Loucy (cell line): Measurements from ENCODE around the gene DCTN5.

Source experiments
- H2AFZ ChIP-seq: fragments of 200-600 bp; sonication (generic); 2 replicates; pipeline ENCODE4 v1.6.0; 2016; ENCODE audit warnings: antibody characterized with exemption, mild to moderate bottlenecking, low read length, moderate library complexity
- H3F3A ChIP-seq: fragments of 200-600 bp; 2 replicates; pipeline ENCODE4 v1.6.0; 2016; ENCODE audit warnings: antibody characterized with exemption, low read depth, mild to moderate bottlenecking
- H3K27me3 ChIP-seq: fragments of 200-600 bp; sonication (generic); 2 replicates; pipeline ENCODE4 v1.6.1; 2014; ENCODE audit warnings: low read length, mild to moderate bottlenecking; ENCODE audit not compliant: insufficient read depth, poor library complexity, severe bottlenecking
- H3K36me3 ChIP-seq: fragments of 200-600 bp; sonication (generic); 2 replicates; pipeline ENCODE4 v1.6.1; 2016; ENCODE audit warnings: low read length; ENCODE audit not compliant: insufficient read depth
- H3K4me1 ChIP-seq: fragments of 200-600 bp; sonication (generic); 2 replicates; pipeline ENCODE4 v1.5.1; 2014; ENCODE audit warnings: low read length, mild to moderate bottlenecking; ENCODE audit not compliant: insufficient read depth, poor library complexity, severe bottlenecking
- H3K4me2 ChIP-seq: fragments of 200-600 bp; sonication (generic); 2 replicates; pipeline ENCODE4 v1.6.0; 2014; ENCODE audit warnings: antibody characterized with exemption, low read length, low read depth, mild to moderate bottlenecking; ENCODE audit not compliant: poor library complexity, severe bottlenecking
- H3K4me3 ChIP-seq: fragments of 200-600 bp; sonication (generic); 2 replicates; pipeline ENCODE4 v1.5.1; 2014; ENCODE audit warnings: low read length, mild to moderate bottlenecking, mixed read lengths; ENCODE audit not compliant: poor library complexity, severe bottlenecking
- H3K79me2 ChIP-seq: fragments of 200-600 bp; sonication (generic); 2 replicates; pipeline ENCODE4 v1.6.1; 2014; ENCODE audit warnings: low read length; ENCODE audit not compliant: insufficient read depth
- H3K9ac ChIP-seq: fragments of 200-600 bp; sonication (generic); 2 replicates; pipeline ENCODE4 v1.6.0; 2014; ENCODE audit warnings: mild to moderate bottlenecking, low read depth, low read length, moderate library complexity; ENCODE audit not compliant: poor library complexity, severe bottlenecking
- H3K9me2 ChIP-seq: fragments of 200-600 bp; sonication (generic); replicated peaks from 2 replicates; pipeline ENCODE4 v1.6.1; 2016; ENCODE audit warnings: low read depth, low read length, mixed read lengths
- H3K9me3 ChIP-seq: fragments of 200-600 bp; sonication (generic); 2 replicates; pipeline ENCODE4 v1.6.1; 2014; ENCODE audit warnings: mild to moderate bottlenecking, antibody characterized with exemption, low read length, low read depth; ENCODE audit not compliant: insufficient read depth
- H4K20me1 ChIP-seq: fragments of 200-600 bp; sonication (generic); 2 replicates; pipeline ENCODE4 v1.6.0; 2014; ENCODE audit warnings: antibody characterized with exemption, low read length, mild to moderate bottlenecking; ENCODE audit not compliant: insufficient read depth, poor library complexity, severe bottlenecking
- EZH2phosphoT487 ChIP-seq: fragments of 200-600 bp; IDR thresholded peaks from 2 replicates; pipeline ENCODE4 v1.6.1; 2018; ENCODE audit warnings: antibody characterized with exemption, mild to moderate bottlenecking, moderate library complexity, borderline replicate concordance
- TF ChIP-seq, protein P1 (sequence below): fragments of 200-600 bp; sonication (generic); conservative IDR thresholded peaks from 2 replicates; pipeline ENCODE4 v1.5.1; 2014; ENCODE audit warnings: mild to moderate bottlenecking, antibody characterized with exemption, low read length

The DCTN5 gene

DNA sequence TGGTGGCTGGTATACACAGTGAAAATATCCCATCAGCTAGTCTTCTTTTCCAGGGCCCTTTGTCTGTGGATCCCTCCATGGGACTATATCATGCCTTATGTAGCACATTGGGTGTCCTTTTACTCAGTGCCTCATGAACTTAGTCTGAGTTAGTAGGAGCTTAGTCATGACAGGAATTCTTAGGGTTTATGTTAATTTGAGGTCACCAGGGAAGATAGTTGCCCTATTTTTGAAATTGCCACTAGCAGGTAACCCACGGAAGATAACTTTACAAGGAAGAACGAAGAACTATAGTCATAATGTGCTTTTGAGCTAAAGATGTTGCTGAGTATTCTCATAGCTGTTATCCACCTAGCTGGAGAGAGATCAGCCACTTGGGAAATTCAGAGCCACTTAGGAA is 22.7 kb downstream of the DCTN5 start:
- no peaks in the 10 kb centered on the region for H3K9me2 ChIP-seq
- TF ChIP-seq, protein P1, sequence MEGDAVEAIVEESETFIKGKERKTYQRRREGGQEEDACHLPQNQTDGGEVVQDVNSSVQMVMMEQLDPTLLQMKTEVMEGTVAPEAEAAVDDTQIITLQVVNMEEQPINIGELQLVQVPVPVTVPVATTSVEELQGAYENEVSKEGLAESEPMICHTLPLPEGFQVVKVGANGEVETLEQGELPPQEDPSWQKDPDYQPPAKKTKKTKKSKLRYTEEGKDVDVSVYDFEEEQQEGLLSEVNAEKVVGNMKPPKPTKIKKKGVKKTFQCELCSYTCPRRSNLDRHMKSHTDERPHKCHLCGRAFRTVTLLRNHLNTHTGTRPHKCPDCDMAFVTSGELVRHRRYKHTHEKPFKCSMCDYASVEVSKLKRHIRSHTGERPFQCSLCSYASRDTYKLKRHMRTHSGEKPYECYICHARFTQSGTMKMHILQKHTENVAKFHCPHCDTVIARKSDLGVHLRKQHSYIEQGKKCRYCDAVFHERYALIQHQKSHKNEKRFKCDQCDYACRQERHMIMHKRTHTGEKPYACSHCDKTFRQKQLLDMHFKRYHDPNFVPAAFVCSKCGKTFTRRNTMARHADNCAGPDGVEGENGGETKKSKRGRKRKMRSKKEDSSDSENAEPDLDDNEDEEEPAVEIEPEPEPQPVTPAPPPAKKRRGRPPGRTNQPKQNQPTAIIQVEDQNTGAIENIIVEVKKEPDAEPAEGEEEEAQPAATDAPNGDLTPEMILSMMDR = no peak
- TF ChIP-seq EZH2phosphoT487 = no peak
- no peak overlapping the region for H2AFZ ChIP-seq
- H3K4me2 ChIP-seq = no peak overlapping the region
- no peak overlapping the region for H3K9ac ChIP-seq
- H3F3A ChIP-seq = no peaks in the 10 kb centered on the region
- no peaks in the 10 kb centered on the region for H3K27me3 ChIP-seq
- H3K79me2 ChIP-seq = no peaks in the 10 kb centered on the region
- H3K4me3 ChIP-seq = no peak overlapping the region
- H4K20me1 ChIP-seq = no peaks in the 10 kb centered on the region
- peaks cover 96% of the 10 kb centered on the region for H3K36me3 ChIP-seq
- H3K9me3 ChIP-seq = no peaks in the 10 kb centered on the region
- H3K4me1 ChIP-seq = no peaks in the 10 kb centered on the region

DNA sequence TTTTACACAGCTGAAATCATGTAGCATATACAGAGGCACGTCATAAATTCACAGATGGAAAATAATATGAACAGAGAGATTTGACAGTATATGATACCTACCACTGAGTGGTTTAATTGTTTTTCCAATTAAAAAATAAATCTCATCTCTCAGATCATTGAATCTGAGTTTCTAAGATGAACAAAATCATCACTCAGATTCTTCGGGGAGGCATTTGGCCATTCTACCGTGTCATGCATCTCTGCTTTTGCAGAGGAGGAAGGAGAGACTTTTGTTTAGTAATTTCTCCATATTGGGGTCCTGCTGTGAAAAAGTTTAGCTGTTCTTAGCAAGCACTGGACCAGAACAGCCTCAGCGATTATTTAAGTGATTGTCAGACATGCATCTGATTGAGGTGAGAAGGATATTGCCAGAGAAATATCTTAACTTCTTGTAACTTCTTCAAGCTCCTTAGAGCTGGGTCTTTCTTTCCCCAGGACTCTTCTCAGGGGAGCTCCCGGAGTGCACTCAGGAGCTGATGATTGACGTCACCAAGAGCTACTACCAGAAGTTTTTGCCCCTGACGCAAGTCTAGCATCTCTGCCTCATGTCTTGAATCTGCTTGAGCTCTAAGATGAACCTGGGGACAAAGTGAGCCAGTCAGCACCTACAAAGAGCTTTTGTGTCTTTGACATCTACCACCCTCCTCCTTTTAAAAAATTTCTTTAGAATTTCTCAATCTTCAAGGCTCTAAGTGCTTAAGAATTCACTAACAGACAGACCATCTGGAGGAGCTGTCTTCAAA is 25.5 kb downstream of the DCTN5 start:
- Histone ChIP-seq H3K36me3 (peaks cover 90% of the 10 kb centered on the region; the same call in 1 of the 2 replicates), H3K4me3 (no peak overlapping the region), H3K27me3 (no peaks in the 10 kb centered on the region), H3K4me1 (no peaks in the 10 kb centered on the region), H4K20me1 (no peaks in the 10 kb centered on the region), H3K9ac (no peak overlapping the region), H3K9me2 (no peaks in the 10 kb centered on the region), H3K9me3 (no peaks in the 10 kb centered on the region), H3K79me2 (no peaks in the 10 kb centered on the region), H2AFZ (no peak overlapping the region), H3F3A (no peaks in the 10 kb centered on the region), H3K4me2 (no peak overlapping the region)
- no peak for TF ChIP-seq EZH2phosphoT487
- TF ChIP-seq, protein P1 = no peak

DNA sequence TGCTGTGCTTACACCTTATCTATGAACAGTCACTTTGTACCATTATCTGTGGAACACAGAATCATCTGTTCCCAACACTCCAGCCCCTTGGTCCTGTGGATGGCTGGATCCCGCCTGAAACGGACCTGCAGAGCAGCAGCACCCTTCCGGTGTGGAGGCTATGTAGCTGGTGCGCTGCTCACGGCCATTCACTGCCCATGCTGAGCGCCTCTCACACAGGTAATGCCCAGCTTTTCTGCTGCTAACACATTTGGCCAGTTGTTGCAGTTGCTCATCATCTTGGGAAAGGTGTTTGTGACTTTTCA is 26.0 kb downstream of the DCTN5 start:
- Histone ChIP-seq H3F3A (no peaks in the 10 kb centered on the region), H3K9me2 (no peaks in the 10 kb centered on the region), H3K4me2 (no peak overlapping the region), H4K20me1 (no peaks in the 10 kb centered on the region), H3K4me3 (no peak overlapping the region), H3K4me1 (no peaks in the 10 kb centered on the region), H3K9ac (no peak overlapping the region), H3K27me3 (no peaks in the 10 kb centered on the region), H3K36me3 (peaks cover 89% of the 10 kb centered on the region; the same call in 1 of the 2 replicates), H3K9me3 (no peaks in the 10 kb centered on the region), H3K79me2 (no peaks in the 10 kb centered on the region), H2AFZ (no peak overlapping the region)
- TF ChIP-seq, protein P1 = no peak
- no peak for TF ChIP-seq EZH2phosphoT487
